Esophagus (tissue), 2 donors: Measurements from ENCODE around the gene CYB5D1. TPM values are rescaled to one million over a fixed set of nuclear protein-coding genes. Genes with fewer than 3 reads are reported as not detected.

ENCODE experiments used
- H3K27ac ChIP-seq, 2 donors: one replicate each; pipeline ENCODE4 v1.5.1; 2013; ENCODE audit warnings: low read depth in 2 of 2, mild to moderate bottlenecking in 2 of 2, inconsistent platforms in 1 of 2, low read length in 1 of 2, moderate library complexity in 1 of 2
- H3K27me3 ChIP-seq, 2 donors: one replicate each; pipeline ENCODE4 v1.6.1; 2013; ENCODE audit warnings: low read length in 2 of 2, control low read depth in 1 of 2, mild to moderate bottlenecking in 1 of 2; ENCODE audit not compliant: insufficient read depth in 2 of 2, control insufficient read depth in 1 of 2
- H3K36me3 ChIP-seq, 2 donors: one replicate each; pipeline ENCODE4 v1.6.1; 2013; ENCODE audit warnings: low read length in 1 of 2; ENCODE audit not compliant: control insufficient read depth in 2 of 2, insufficient read depth in 2 of 2
- H3K4me1 ChIP-seq, 2 donors: one replicate each; pipeline ENCODE4 v1.6.1; 2013; ENCODE audit warnings: low read length in 1 of 2; ENCODE audit not compliant: control insufficient read depth in 2 of 2, insufficient read depth in 2 of 2
- H3K4me3 ChIP-seq, 2 donors: one replicate each; pipeline ENCODE4 v1.5.1; 2013; ENCODE audit warnings: low read length in 2 of 2, mild to moderate bottlenecking in 2 of 2, low read depth in 1 of 2, moderate library complexity in 1 of 2
- H3K9me3 ChIP-seq, 2 donors: one replicate each; pipeline ENCODE4 v1.6.1; 2013; ENCODE audit warnings: mild to moderate bottlenecking in 2 of 2, low read depth in 1 of 2, low read length in 1 of 2, moderate library complexity in 1 of 2; ENCODE audit not compliant: control insufficient read depth in 2 of 2, insufficient read depth in 1 of 2
- WGBS, 2 donors: extraction: QIAGEN DNeasy Blood & Tissue Kit; methylation state at CpG; one replicate each; pipeline ENCODE4 v1.1.7; 2013; 5-methylcytosine and 5-hydroxymethylcytosine counted together
- polyA plus RNA-seq, 2 donors: library from polyadenylated mRNA; stranded (reverse); fragments of 200-250 nt; gene quantifications; one replicate each; pipeline ENCODE4 v1.2.3, GENCODE V29; 2013
- donor health status: healthy with polysubstance abuse.
- donor health status: Bipolar disorder and iron deficiency.

The CYB5D1 gene
- polyA plus RNA-seq, 2 donors, result 4.7 to 6.3 TPM

DNA sequence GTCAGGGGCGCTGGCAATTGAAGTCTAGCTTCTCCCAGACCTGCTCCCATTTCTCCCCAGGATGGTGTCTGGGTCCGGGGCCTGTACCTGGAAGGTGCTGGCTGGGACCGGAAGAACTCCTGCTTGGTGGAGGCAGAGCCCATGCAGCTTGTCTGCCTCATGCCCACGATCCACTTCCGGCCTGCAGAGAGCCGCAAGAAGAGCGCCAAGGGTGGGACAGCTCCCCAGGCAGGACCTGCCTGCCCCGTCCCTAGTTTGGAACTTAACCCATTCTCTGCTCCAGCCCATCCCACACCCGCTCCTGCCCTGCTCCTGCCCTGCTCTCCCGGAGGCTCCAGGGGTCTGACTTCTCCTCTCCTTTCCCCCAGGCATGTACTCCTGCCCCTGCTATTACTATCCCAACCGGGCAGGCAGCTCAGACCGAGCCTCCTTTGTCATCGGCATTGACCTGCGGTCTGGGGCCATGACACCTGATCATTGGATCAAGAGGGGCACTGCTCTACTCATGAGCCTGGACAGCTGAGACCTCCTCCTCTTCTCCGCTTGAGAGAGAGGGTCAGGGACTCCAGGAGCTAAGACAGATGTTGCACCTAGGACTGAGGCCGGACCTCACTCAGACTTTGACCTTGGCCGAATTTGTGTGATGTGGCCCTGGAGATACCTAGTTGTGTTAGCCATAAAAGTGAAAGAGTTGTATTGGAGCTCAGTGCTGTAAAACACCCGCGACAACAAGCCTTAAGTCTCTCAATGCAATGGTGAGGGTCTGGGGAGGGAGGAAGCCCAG is 24.6 kb upstream of the CYB5D1 start:
- Histone ChIP-seq H3K4me3 (peak overlapping the region in 1 of 2 donors; percentile 59), H3K27me3 (no peaks in the 10 kb centered on the region), H3K27ac (peak overlapping the region; percentile 41 to 95), H3K36me3 (no peaks in the 10 kb centered on the region), H3K9me3 (no peaks in the 10 kb centered on the region), H3K4me1 (peaks cover 0 to 10% of the 10 kb centered on the region in 2 donors)
- 39 to 42% methylated on average over 18 to 19 of the region's 19 CpGs for WGBS, 2 donors

DNA sequence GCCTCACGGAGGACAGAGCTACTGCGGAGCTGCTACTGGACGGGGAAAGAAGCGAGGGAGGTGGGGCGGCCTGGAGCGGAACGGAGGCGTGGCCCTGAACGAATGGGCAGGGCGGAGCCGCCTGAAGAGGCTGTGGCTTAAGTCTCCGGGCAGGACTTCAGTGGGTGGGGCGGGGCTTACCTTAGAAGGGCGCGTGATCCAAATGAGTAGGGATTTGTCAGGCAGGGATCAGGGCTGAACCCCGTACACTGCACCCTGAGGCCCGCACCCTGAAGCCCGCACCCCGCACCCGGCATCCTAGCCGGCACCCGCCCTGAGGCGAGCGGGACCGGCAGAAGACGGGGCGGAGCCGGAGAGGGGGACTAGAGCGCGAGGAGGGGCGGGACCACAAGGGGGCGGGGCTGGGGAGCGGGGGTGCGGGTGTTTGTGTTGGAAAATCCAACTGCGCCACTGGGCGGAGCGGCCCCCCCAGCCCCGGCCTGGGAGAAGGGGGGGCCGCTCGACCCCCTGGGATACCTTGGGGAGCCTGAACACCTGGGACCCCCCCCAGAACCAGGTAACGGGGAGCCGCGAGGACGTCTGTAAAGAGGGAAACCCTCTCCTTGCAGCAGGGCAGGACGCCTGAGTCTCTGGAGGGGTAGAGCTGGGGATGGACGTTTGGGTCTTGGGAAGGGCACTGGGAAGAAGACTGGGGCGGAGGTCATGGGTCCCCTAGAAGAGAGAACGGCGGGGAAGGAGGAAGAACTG is 23.8 kb upstream of the CYB5D1 start, which contains the start of gene KDM6B:
Gene KDM6B (plus strand): TSS at position 423 of the 747 bp plus-strand sequence. CDS start 11,338 bp downstream, outside the sequence.
- WGBS, 2 donors, result 0% methylated on average over 39 to 49 of the region's 49 CpGs
- no peaks in the 10 kb centered on the region for H3K36me3 ChIP-seq
- peak within 1 kb of the TSS; percentile 95 for H3K27ac ChIP-seq
- peak within 1 kb of the TSS; percentile 67 to 68 for H3K4me3 ChIP-seq
- H3K4me1 ChIP-seq, result peaks cover 5 to 16% of the 10 kb centered on the region in 2 donors
- no peaks in the 10 kb centered on the region for H3K27me3 ChIP-seq
- H3K9me3 ChIP-seq, result no peaks in the 10 kb centered on the region

DNA sequence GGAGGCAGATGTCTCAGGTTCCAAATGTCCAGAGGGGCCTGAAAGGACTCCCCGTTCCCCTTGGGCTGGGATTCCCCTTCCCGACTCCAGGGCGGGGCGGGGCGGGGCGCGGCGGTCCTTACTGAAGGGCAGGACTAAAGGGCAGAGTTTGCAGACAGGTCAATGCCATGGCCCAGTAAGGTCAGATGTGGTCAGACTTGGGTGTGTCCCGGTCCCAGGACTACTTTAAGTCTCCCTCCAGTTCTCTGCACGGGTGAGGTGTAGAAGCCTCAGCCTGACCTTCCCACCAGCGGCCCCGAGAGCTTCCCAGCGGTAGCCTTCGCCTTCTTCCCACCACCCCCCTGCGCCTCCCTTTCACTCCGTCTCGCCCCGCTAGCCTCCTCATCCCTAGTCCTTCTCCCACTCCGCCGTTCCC is 23.3 kb upstream of the CYB5D1 start:
- Histone ChIP-seq H3K4me1 (peaks cover 9 to 22% of the 10 kb centered on the region in 2 donors), H3K4me3 (peak overlapping the region; percentile 67 to 68), H3K9me3 (no peaks in the 10 kb centered on the region), H3K27ac (peak overlapping the region; percentile 95), H3K36me3 (no peaks in the 10 kb centered on the region), H3K27me3 (no peaks in the 10 kb centered on the region)
- 0 to 1% methylated on average over 12 to 20 of the region's 20 CpGs for WGBS, 2 donors

DNA sequence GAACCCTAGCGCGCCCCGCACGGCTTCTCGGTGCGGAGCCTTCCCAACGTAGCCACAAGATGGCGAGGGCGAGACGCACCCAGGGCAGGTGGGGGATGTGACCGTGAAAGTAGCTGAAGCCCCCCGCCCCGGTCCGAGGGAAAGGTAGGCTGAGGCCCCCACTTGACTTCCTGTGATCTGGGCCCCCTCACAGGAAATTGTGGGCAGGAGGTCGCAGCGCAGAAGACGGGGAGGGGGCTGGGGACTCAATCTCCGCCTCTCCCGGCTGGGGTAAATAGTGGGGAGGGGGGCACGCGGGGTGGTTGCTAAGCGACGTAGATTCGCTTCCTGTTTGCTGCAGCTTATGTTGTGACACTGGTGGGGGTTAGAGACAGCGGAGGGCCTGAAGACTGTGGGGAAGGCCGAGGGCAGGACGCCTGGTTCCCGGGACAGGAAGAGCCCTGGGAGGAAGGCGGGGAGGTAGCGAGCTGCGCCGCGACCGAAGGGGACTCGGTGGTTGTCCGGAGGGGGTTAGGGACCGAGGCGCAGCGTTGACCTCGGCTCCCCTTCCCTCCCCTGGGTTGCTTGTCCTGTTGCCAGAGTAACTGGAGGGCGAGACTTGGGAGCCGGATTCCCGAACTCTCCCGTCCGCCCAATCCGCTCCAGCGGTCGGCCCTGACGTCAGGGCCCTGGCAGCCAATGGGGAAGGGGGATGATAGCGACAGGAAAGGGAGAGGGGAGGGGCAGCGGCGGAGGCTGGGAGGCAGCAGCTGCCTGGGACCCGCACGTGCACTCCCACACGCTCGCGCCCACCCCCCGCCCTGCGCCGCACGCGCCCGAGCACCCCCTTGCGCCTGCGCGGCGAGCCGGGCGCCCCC is 22.6 kb upstream of the CYB5D1 start:
- peak overlapping the region; percentile 67 to 68 for H3K4me3 ChIP-seq
- no peaks in the 10 kb centered on the region for H3K9me3 ChIP-seq
- peak overlapping the region; percentile 95 for H3K27ac ChIP-seq
- 1% methylated on average over 66 to 69 of the region's 69 CpGs for WGBS, 2 donors
- H3K4me1 ChIP-seq, result peaks cover 9 to 22% of the 10 kb centered on the region in 2 donors
- no peaks in the 10 kb centered on the region for H3K27me3 ChIP-seq
- H3K36me3 ChIP-seq, result no peaks in the 10 kb centered on the region

DNA sequence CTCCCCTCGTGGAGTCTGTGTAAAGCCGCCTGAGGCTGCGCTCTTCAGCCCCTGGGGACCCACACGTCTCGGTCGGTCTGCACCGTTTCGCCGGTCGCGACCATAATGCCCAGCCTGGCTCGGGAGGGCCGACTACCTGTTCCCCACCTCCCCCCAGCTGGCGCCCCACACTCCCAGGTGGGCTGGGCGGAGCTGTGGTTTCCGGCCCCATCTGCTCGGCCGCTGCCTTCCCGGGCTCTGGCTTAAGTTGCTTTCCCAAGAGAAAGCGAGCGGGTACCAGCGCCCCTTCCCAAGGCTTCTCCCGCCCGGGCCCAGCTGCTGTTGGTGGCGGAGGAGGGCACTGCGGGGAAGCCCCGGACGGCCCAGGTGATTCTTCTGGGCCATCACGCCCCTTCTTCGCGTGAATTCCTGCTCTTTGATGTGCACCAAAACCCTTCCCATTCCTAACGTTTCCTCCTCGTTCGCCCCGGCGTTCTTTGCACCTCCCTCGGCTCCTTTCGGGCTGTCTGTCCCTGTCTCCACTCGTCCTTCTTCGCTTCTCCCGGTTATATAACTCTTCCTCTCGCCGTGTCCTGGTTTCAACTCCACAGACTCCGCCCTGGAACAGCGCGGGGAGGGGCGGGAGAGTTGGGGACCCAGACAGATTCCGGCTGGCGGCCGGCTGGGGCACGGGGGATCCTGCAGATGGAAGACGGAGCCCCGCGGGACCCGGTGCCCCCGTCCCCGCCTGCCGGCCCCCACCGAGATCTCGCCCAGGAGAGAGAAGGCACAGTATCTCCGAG is 21.8 kb upstream of the CYB5D1 start:
- Histone ChIP-seq H3K9me3 (no peaks in the 10 kb centered on the region), H3K4me3 (peak overlapping the region; percentile 67 to 68), H3K4me1 (peaks cover 9 to 22% of the 10 kb centered on the region in 2 donors), H3K27ac (peak overlapping the region; percentile 95), H3K36me3 (no peaks in the 10 kb centered on the region), H3K27me3 (no peaks in the 10 kb centered on the region)
- 1% methylated on average over 61 of the region's 61 CpGs for WGBS, 2 donors

DNA sequence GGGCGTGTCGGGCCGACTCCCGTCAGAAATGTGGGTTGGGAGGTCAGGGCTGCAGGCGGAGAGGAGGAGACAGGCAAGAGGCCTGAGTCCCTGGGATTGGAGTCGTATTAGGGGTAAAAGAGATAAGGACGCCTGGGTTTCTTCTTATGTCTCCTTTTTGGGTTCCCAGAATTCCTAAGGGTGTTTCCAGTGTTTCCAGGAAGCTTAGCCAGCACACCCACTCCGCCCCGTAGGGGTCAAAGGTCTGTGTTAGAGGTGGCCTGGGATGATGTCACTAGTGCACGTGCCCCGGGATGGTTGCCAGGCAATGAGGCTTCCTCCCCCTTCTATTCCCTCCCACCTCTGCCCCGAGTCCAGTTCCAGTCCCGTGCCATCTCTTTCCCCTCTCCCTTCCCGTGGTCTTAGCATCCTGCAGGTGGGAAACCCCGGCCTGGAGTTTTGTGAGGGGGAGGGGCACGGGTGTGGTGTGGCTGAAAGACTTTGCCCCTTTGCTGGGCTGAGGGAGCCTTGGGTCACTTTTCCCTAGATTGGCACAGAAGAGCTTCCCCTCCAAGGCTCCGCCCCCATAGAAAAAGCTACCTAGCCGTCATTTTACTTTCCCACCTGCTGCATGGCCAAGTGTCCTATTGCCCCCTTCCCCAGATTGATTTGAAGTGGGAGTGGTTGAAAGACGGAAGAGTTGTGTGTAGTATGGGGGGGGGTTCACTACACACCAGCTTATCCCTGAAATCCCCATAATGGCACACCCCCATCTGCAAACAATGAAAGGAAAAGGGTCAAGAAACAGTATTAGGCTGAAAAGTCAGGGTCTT is 21.0 kb upstream of the CYB5D1 start:
- Histone ChIP-seq H3K9me3 (no peaks in the 10 kb centered on the region), H3K27ac (peak overlapping the region; percentile 95), H3K4me1 (peaks cover 9 to 27% of the 10 kb centered on the region in 2 donors), H3K36me3 (no peaks in the 10 kb centered on the region), H3K4me3 (peak overlapping the region; percentile 67 to 68), H3K27me3 (no peaks in the 10 kb centered on the region)
- 1 to 2% methylated on average over 19 of the region's 19 CpGs for WGBS, 2 donors

DNA sequence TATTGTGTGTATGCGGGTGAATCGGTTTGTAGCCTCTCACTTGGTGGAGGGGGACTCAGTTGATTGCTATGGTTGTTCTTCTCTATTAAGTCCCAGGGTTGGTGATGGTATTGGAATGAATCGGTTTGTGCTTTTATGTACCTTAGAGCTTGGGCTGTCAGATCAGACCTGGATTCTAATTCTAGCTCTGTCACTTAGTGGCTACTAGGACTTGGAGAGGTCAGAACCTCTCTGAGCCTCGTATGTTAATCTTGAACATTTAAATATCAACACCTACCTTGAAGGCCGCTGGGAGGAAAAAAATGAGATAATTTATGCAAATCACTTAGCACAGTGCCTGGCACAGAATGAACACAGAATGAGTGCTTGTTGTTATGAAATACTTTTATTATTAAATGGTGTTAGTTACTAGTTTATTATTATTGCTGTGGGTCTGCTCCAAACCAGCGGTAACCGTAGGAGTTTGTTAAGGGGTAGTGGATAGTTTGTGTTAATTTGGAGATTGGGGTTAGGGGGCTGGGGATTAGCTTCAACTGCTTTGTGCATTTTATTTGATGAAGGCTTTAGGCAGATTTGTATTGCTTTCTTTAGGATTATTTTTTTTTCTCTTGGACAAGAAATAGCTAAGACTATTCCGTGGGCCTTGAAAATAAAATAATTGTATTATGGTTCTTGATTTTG is 20.3 kb upstream of the CYB5D1 start:
- no peak overlapping the region for H3K4me3 ChIP-seq
- peak overlapping the region; percentile 95 for H3K27ac ChIP-seq
- H3K4me1 ChIP-seq, result peaks cover 9 to 27% of the 10 kb centered on the region in 2 donors
- no peaks in the 10 kb centered on the region for H3K9me3 ChIP-seq
- 8 to 9% methylated on average over 8 of the region's 8 CpGs for WGBS, 2 donors
- no peaks in the 10 kb centered on the region for H3K36me3 ChIP-seq
- H3K27me3 ChIP-seq, result no peaks in the 10 kb centered on the region
